Nephron (organoid): ENCODE measurements around the gene MLF2.

ENCODE experiments used
- H3K27ac Mint-ChIP-seq, 3 experiments: 2 replicates each; pipeline ENCODE4 v1.8.0; 2020; ENCODE audit warnings: mixed read lengths in 3 of 3, mild to moderate bottlenecking in 2 of 3, moderate library complexity in 1 of 3
- H3K27me3 Mint-ChIP-seq: 2 replicates; pipeline ENCODE4 v1.8.0; 2021; ENCODE audit warnings: low read depth, mild to moderate bottlenecking, moderate library complexity, mixed read lengths
- H3K36me3 Mint-ChIP-seq: 2 replicates; pipeline ENCODE4 v1.8.0; 2020; ENCODE audit warnings: low read depth, mixed read lengths
- H3K4me1 Mint-ChIP-seq: 2 replicates; pipeline ENCODE4 v1.8.0; 2020; ENCODE audit warnings: mixed read lengths
- H3K4me3 Mint-ChIP-seq, 3 experiments: 2 replicates each; pipeline ENCODE4 v1.8.0; 2020; ENCODE audit warnings: mild to moderate bottlenecking in 3 of 3, mixed read lengths in 3 of 3, moderate library complexity in 2 of 3
- H3K9me3 Mint-ChIP-seq: 2 replicates; pipeline ENCODE4 v1.8.0; 2020; ENCODE audit warnings: mixed read lengths
- TF ChIP-seq, protein P1 (sequence below), 3 experiments: fragments of 200-600 bp; sonication (generic); IDR thresholded peaks; one replicate each; pipeline ENCODE4 v1.5.0; 2021; ENCODE audit warnings: antibody characterized with exemption in 3 of 3; ENCODE audit not compliant: unreplicated experiment in 3 of 3

The MLF2 gene, protein sequence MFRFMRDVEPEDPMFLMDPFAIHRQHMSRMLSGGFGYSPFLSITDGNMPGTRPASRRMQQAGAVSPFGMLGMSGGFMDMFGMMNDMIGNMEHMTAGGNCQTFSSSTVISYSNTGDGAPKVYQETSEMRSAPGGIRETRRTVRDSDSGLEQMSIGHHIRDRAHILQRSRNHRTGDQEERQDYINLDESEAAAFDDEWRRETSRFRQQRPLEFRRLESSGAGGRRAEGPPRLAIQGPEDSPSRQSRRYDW

DNA sequence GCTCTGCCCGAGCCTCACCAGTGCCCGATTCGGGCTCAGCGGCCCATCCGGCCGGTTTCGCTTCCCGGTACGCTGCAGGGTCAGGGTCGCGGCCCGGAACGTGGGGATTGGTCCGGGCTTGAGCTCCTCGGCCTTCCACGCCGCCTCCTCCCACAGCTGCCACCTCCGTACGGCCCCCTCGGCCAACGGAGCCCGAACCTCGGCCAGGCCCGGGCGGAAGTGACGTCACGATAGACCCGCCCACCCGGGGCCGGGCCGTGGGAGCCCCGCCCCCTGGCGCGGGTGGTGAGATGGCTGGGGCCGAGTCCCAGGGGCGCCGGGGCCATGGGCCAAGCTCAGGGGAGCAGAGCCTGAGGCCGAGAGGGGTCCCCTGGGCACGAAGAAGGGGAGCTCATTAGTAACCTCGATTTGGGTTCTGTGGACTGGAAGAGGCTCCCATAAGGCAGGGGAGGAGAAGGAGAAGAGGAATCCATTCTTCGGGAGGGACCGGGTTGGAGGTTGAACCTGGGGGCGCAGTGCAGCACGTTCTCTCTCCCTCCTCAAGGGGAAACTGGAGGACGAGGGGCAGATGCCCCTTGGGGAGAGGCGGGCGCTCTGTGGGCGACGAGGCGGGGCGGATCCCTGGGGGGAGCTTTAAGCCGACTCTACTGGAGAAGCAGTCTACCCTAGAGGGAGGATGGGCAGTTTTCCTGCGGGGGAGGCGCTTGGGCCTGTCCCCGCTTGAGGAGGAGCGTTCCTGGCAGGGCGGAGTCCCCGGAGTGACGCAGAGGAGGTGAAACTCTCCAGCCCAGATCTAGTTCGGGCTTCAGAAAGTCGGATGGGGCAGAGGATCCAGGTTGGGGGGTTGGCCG lies at the start of gene MLF2:
TSS of gene MLF2 (minus strand) at position 221 of the 851 bp plus-strand sequence. CDS start 807 bp downstream, outside the sequence.
- Mint-ChIP-seq H3K36me3 (peaks cover 38% of the 10 kb centered on the region), H3K9me3 (no peaks in the 10 kb centered on the region)

DNA sequence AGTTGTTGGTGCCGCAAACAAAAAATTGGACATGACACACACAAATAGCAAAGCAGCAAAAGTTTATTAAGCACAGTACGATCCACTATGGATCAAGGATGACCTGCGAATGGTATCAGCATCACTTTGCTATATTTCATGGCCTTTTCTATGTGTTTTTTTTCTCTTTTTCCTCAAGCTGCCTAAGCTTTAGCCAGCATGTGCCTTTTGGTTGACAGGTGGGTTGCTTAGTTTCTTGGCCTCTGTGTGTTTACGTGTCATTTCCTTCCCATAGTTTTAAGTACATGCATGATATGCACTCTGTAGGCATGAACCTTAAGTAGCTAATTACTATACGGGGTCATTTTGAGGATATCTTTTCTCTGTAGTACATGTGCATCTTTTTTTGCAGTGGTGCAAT lies 46.2 kb upstream of the MLF2 start:
- Mint-ChIP-seq H3K27ac (peak overlapping the region in 1 of 3 experiments; percentile 74), H3K4me3 (no peak overlapping the region), H3K4me1 (peaks cover 14% of the 10 kb centered on the region), H3K9me3 (peaks cover 2% of the 10 kb centered on the region), H3K36me3 (peaks cover 2% of the 10 kb centered on the region), H3K27me3 (no peaks in the 10 kb centered on the region)
- TF ChIP-seq, protein P1, sequence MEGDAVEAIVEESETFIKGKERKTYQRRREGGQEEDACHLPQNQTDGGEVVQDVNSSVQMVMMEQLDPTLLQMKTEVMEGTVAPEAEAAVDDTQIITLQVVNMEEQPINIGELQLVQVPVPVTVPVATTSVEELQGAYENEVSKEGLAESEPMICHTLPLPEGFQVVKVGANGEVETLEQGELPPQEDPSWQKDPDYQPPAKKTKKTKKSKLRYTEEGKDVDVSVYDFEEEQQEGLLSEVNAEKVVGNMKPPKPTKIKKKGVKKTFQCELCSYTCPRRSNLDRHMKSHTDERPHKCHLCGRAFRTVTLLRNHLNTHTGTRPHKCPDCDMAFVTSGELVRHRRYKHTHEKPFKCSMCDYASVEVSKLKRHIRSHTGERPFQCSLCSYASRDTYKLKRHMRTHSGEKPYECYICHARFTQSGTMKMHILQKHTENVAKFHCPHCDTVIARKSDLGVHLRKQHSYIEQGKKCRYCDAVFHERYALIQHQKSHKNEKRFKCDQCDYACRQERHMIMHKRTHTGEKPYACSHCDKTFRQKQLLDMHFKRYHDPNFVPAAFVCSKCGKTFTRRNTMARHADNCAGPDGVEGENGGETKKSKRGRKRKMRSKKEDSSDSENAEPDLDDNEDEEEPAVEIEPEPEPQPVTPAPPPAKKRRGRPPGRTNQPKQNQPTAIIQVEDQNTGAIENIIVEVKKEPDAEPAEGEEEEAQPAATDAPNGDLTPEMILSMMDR (IDR thresholded peaks at IDR 0.05; ENCODE audit: unreplicated experiment in 3 of 3) = no peak

More for the DNA sequence above, at the start of gene MLF2:
- Mint-ChIP-seq H3K4me3 (peak within 1 kb of the TSS; percentile 96 to 99 (median 98)), H3K27me3 (no peaks in the 10 kb centered on the region), H3K27ac (peak within 1 kb of the TSS; percentile 99), H3K4me1 (peaks cover 36% of the 10 kb centered on the region)
- TF ChIP-seq, protein P1 (IDR thresholded peaks at IDR 0.05; ENCODE audit: unreplicated experiment in 3 of 3) = peak in 1 of 3 experiments; percentile 96

DNA sequence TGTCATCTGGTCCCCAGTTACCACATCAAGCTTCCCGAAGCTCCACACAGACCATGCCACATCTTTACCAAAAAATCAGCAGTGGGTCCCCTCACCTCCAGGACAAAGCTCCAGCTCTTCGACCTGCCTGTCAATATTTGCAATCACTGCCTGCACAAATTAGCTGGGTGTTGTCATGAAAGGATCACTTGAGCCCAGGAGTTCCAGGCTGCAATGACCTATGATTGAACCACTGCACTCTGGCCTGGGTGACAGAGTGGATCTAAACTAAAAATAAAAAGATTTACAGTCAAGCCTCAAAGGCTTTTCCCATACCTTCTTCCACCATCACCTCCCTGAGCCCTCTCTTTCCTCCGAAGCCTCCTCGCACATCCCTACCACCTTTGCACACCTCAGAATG lies 43.6 kb upstream of the MLF2 start:
- no peaks in the 10 kb centered on the region for H3K27me3 Mint-ChIP-seq
- peak overlapping the region in 1 of 3 experiments; percentile 5 for H3K27ac Mint-ChIP-seq
- TF ChIP-seq, protein P1 (IDR thresholded peaks at IDR 0.05; ENCODE audit: unreplicated experiment in 3 of 3) = no peak
- H3K36me3 Mint-ChIP-seq = no peaks in the 10 kb centered on the region
- no peaks in the 10 kb centered on the region for H3K9me3 Mint-ChIP-seq
- H3K4me3 Mint-ChIP-seq = no peak overlapping the region
- peaks cover 31% of the 10 kb centered on the region for H3K4me1 Mint-ChIP-seq

DNA sequence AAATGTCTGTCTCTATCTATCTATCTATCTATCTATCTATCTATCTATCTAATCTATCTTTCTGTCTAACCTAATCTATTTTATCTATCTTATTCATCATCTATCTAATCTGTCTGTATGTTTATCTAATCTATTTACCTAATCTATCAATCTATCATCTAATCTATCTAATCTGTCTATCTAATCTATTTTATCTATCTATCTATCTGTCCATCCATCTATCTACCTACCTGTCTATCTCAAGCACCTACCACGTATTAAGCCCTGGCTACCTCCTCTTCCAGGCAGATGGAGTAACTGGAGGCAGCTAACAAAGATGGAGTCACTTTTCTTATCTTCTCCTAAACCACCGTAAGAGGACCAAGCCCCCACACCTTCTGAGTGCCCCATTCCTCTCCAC lies 42.1 kb upstream of the MLF2 start:
- Mint-ChIP-seq H3K9me3 (no peaks in the 10 kb centered on the region), H3K4me3 (no peak overlapping the region), H3K27ac (peak overlapping the region; percentile 1 to 46 (median 34)), H3K4me1 (peaks cover 31% of the 10 kb centered on the region), H3K27me3 (no peaks in the 10 kb centered on the region), H3K36me3 (no peaks in the 10 kb centered on the region)
- TF ChIP-seq, protein P1 (IDR thresholded peaks at IDR 0.05; ENCODE audit: unreplicated experiment in 3 of 3) = no peak

DNA sequence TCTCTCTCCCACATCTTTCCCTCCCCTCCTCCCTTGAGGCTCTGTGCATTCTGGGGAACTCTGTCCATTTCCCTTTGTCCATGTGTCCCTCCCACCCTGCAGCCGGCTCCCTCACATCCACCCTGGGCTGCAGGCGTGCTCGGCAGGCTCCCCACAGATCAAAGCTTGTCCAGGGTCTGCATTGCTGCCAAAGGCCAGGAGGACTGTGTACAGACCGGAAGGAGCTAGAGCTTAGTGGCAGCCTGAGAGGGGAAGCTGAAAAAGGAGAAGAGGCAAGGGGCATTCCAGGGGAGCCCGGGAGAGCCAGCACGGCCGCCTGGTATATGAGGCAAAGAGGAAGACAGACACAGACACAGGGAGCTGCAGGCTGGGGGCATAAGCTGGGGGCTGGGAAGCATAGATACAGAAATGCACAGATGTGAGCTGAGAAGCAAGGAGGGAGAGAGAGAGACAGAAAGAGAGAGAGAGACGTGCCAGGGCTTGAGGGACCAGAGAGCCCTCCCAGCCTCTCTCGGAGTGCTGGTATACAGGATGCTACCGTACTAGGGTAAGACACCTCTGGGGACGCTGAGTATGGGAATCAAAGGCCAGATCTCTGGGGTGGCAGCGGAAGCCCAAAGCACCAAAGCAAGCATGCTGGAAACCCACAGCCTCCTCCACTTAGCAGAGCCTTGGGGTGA lies 39.7 kb upstream of the MLF2 start:
- Mint-ChIP-seq H3K9me3 (no peaks in the 10 kb centered on the region), H3K36me3 (no peaks in the 10 kb centered on the region), H3K4me1 (peaks cover 30% of the 10 kb centered on the region), H3K27me3 (no peaks in the 10 kb centered on the region), H3K4me3 (peak overlapping the region; percentile 60 to 69 (median 65)), H3K27ac (peak overlapping the region; percentile 96 to 98 (median 97))
- TF ChIP-seq, protein P1 (IDR thresholded peaks at IDR 0.05; ENCODE audit: unreplicated experiment in 3 of 3) = no peak
